HG03280 (cell line): Measurements from ENCODE around the gene MADCAM1.
"Not testable (repeated sequence)": the region's sequence is repeated elsewhere in the genome, so short reads cannot be mapped to it uniquely, and the experiment has no call there.

Source experiments
- ATAC-seq: cut with Tn5 transposase; IDR thresholded peaks from one replicate; pipeline ENCODE4 v1.9.1; 2021; ENCODE audit warnings: mild to moderate bottlenecking, moderate library complexity; ENCODE audit not compliant: unreplicated experiment

MADCAM1 gene

DNA sequence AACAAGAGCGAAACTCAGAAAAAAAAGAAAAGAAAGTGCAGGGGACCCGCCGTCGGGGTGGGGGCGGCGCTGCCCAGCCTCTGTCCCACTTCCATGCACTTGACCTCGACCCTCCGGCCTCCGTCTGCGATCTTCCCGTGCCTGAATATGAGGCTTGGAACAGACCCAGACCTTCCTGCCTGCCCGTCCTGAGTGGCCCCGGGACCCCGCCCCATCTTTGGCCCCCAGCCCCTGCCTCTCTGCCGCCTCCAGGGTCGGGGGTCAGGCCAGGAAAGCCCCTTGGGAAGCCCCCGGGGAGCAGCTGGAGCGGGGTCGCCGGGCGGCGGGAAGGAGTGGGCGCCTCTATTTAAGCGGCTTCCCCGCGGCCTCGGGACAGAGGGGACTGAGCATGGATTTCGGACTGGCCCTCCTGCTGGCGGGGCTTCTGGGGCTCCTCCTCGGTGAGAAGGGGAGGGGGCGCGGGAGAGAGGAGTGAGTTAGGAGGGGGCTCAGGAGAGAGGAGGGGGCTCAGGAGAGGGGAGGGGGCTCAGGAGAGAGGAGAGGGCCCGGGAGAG is at the start of gene MADCAM1:
Gene MADCAM1 (plus strand): TSS at position 375 of the 554 bp plus-strand sequence. CDS start 14 bp downstream, at position 389.
- no peak for ATAC-seq

DNA sequence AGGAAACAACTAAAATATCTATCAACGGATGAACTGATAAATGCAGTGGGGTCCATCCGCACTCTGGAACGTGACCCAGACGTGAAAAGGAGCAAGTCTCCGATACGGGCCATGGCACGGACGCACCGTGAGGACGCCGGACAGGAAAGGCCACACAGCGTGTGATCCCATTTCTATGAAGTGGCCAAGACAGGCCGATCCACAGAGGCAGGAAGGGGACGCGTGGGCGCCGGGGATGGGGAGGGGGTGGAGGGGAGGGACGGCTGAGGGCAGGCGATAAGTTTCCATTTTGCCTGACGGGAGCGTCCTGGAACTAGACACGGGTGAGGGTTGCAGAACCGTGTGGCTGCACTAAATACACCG is 49.2 kb upstream of the MADCAM1 start:
- ATAC-seq, result no peak

DNA sequence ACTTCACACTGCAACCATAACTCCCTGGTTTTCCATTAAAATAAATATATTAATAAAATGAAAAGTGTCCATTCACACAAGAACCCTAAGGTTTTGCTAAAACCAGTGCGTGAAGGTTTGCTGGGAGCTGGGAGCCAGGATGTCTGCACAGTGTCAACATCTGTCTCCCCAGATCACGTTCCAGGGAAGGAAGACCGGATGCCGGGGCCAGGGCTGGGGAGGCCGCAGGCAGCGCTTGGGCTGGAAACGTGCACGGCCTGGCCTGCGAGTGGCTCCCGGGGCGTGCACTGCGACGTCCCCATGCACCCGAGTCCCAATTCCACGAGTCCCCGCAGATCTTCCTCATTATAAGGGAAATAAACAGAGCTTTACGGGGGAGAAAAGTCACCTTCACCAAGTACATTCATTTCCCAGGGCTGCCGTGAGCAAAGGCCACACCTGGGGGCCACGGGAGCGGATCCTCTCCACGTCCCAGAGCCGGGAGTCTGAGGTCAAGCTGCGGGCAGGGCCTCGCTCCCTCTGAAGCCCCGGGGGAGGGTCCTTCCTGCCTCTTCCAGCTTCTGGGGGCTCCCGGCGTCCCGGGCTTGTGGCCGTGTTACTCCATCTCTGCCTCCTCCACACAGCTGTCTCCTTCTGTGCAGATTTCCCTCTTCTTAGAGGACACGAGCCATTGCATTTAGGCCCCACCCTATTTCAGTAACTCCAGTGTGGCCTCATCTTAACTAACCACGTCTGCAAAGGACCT is 48.3 kb upstream of the MADCAM1 start:
- no peak for ATAC-seq

DNA sequence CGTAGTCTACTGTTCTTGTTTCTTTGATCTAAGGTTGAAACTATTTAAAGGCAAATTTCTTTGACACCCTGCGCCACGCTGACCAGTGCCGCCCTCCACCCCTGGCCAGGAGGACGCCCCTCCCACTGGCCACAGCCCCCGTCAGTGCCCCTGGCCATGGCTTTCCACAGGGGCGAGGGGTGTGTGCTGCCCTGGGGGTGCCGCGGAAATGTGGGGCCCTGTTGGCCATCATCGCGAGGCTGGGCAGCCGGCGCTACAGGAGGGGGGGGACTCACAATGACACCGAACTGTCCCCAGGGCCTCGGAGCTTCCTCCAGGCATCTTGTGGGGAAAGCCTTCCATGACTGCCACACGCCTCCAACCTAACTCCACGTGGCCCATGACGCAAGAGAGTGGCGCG is 46.4 kb upstream of the MADCAM1 start:
- no peak for ATAC-seq

DNA sequence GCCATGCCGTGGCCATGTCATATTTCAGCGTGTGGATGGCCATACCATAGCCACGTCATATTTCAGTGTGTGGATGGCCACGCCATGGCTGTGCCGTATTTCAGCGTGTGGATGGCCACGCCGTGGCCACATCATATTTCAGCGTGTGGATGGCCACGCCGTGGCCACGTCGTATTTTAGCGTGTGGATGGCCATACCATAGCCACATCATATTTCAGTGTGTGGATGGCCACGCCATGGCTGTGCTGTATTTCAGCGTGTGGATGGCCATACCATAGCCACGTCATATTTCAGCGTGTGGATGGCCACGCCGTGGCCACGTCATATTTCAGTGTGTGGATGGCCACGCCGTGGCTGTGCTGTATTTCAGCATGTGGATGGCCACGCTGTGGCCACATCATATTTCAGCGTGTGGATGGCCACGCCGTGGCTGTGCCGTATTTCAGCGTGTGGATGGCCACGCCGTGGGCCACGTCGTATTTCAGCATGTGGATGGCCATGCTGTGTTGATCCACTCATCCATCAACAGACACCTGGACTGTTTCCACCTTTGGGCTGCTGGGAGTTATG is 45.3 kb upstream of the MADCAM1 start:
- ATAC-seq, result not testable (repeated sequence)

DNA sequence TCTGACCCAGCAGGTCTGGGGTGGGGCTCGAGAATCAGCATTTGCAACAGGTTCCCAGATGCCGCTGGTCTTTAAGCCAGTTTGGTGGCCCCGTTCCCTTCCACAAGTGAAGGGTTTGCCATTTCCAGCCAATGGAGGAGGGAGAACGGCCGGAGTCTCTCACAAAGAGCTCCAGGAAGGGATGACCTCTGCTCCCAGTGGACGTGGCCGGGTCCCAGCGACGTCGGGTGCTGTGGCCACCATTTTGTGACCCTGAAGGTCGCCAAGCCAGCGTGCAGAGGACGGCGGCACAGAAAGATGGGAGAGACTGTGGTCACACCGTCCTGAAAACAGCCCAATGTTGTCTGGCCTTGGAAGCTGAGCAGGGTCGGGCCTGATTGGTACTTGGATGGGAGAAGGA is 43.5 kb upstream of the MADCAM1 start:
- ATAC-seq, result no peak

DNA sequence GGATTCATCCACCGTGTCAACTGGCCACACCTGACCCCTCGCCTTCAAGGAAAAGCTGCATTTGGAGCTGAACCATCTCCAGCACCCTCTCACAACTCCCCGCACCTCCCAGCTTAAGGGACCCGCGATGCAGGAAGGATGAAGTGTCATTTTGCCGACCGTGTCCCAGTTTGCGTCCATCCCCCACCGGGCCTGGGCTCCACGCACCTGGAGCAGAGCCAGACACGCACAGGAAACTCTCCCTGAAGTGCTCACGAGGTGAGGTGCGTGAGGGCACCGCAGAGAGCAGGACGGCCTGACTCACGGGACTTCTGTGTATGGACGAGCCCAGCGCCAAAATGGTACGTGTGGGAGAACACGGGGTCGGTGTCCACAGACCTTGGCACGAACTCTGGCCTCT is 42.7 kb upstream of the MADCAM1 start:
- no peak for ATAC-seq

DNA sequence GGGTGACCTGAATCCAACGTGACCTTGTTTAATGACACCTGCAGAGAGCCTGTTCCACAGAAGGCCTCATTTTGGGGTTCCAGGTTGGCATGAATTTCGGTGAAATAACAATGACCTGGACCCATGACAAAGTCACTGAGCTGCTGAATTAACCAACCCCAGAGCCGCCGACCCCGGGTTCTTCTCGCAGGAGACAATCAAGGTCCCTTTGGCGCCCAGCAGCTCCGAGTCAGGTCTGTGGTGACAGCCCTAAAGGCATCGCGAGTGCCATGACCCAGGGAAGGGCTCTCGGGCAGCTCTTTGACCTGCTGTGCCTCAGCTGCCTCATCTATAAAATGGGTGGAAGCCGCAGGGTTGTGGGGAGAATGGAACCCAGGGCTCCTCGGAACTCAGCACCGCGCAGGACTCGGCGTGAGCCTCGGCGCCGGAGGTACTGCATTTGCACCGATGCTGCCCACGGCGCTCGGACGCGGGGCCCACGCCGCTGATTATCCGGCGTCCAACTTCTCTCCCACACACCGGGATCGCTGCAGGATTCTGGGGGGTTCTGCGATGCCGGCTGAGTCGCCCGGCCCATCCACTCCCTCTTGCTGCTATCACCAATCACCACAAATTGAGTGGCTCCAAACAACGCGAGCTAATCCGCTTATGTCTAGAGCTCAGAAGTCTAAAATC is 41.1 kb upstream of the MADCAM1 start:
- no peak for ATAC-seq

DNA sequence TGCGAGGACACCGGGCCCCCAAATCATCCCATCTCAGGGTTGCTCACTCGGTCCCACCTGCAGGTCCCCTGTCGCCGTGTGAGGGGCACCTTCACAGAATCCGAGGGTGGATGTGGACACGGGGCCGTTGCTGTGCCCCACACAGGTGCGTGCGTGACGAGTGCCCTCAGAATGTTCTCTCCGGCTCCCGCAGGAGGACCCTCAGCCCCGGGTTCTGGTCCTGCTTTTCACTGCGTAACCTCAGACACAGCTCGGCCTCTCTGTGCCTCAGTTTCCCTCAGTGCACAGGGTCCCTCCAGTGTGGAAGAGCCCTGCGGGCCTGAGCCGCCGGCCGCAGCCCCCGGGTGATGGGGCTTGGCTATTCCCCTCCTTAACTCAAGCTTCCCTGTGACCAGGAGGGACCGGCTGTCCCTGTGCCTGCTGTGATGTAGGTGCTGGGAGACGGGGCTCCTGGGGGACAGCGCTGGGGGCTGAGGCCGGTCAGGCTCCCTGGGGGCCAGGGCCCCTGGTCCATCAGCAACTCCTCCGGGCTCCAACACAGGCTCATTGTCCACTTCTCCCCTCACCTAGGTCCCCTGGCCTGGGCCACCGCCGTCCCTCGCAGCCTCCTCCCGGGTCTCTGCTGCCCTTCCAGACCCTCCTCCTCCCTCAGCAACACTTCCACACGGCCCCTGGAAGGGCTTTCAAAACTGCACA is 40.3 kb upstream of the MADCAM1 start:
- no peak for ATAC-seq

DNA sequence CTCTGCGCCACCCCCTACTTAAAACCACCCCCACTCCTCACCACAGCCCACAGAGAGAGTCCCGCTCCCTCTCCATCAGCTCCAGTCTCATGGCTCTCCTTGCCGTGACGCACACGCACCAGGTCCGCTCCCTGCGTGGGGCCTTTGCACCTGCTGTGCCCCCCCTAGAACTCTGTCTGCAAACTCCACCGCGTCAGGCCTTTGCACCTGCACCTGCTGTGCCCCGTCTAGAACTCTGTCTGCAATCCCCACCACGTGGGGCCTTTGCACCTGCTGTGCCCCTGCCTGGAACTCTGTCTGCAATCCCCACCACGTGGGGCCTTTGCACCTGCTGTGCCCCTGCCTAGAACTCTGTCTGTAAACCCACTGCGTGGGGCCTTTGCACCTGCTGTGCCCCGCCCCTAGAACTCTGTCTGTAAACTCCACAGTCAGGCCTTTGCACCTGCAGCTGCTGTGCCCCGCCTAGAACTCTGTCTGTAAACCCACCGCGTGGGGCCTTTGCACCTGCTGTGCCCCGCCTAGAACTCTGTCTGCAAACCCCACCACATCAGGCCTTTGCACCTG is 39.7 kb upstream of the MADCAM1 start:
- no peak for ATAC-seq

DNA sequence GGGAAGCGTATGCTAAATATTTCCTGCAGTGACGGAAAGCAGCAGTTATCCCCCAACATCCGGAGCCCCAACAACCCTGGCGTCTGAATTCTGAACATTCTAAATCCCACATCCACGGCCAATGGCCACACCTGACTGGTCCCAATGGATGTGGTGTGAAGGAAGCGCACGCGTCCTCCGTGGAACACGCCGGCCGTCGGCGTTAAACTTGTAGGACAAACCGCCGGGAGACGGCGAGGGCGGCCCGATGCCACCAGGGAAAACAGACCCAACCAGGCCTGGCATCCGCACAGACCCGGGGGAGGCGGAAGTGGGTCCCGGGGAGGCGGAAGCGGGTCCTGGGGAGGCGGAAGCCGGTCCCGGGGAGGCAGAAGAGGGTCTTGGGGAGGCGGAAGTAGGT is 38.6 kb upstream of the MADCAM1 start:
- ATAC-seq, result no peak

DNA sequence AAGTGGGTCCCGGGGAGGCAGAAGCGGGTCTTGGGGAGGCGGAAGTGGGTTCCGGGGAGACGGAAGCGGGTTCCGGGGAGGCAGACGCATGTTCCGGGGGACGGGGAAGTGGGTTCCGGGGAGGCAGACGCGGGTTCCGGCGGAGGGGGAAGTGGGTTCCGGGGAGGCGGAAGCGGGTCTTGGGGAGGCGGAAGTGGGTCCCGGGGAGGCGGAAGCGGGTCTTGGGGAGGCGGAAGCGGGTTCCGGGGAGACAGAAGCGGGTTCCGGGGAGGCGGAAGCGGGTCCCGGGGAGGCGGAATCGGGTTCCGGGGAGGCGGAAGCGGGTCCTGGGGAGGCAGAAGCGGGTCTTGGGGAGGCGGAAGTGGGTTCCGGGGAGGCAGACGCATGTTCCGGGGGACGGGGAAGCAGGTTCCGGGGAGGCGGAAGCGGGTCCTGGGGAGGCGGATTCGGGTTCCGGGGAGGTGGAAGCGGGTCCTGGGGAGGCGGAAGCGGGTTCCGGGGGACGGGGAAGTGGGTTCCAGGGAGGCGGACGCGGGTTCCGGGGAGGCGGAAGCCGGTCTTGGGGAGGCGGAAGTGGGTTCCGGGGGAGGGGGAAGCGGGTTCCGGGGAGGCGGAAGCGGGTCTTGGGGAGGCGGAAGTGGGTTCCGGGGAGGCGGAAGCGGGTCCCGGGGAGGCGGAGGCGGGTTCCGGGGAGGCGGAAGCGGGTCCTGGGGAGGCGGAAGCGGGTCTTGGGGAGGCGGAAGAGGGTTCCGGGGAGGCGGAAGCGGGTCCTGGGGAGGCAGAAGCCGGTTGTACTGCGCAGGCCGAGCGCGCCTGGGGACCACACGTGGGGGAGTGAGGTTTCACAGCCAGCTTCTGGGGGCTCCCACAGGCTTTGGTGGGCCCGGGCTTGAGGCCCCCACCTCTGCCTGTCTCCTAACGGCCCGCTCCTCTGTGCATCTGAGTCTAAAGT is 37.9 kb upstream of the MADCAM1 start:
- ATAC-seq, result no peak

DNA sequence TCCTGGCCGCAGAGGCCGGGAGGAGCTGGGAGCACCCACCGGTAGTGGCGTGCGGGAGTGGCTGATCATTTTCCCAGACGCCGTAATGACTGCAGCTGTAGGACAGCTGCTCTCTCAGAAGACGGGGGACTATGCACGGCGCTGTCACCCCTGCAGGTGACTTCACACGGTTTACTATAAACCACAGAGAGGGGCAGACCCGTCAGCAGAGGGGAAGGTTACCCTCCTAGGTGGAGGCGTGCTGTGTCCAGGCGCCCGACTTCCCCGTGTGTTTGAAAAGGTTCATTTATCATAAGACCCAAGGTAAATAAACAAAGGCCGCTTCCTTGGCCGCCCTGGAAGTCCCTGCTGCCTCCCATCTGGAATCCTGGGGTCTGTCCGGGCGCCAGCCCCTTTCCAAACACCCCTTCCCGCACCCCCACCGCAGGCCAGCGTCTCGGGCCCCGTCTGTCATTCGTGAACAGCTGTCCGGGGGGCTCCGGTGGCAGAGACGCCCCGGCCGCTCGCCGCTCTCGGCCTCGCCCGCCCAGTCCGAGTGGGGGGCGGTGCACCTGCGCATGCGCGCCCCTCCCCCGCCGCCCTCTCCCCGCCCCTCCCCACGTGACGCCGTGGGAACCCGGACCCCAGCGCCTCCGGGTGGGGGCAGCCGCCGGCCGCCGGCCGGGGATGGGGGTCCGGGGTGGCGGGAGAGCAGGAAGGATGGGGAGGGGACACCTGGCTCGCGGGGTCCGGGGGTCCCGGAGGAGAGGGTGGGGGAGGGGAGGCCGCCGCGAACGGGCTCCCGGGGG is 36.4 kb upstream of the MADCAM1 start:
- ATAC-seq, result no peak

DNA sequence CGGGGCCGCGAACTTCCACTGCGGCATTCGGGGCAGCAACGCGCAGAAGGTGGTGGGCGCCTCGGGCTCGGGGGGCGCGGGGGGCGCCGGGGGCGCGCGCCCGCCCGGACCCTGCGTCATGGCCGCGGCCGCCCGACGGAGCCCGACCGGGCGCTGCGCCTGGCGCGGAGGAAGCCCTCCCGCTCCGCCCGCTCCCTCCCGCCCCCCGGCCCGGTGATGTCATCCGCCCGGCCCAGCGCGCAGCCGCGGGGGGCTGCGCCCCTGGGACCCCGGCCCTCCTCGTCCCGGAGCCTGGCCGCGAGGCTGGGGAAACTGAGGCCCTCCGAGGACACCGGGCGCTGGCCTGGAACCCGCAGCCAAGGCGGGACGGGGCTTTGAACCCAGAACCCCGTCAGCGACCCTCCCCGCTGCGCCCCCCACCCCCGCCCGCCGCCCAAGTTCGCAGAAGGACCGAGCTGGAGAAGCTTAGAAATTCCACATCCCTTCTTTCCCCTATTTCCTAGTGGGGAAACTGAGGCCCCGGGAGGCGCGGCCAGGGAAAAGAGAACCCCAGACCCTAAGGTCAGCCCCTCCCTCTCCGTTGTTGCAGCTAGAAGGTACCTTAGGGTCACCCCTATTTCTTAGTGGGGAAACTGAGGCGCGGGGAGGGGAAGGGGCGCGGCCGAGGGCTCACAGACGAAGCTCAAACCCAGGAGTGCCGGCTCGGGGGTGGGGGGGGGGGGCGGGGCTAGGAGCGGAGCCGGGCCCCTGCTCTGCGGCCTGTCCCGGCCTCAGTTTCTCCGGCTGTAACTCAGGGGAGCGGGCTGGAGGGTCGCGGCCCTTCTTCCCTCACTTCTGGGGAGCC is 35.2 kb upstream of the MADCAM1 start, which contains the start of gene SHC2:
Gene SHC2 (minus strand): TSS at position 157 of the 844 bp plus-strand sequence. CDS start 37 bp downstream, at position 120.
- no peak for ATAC-seq

DNA sequence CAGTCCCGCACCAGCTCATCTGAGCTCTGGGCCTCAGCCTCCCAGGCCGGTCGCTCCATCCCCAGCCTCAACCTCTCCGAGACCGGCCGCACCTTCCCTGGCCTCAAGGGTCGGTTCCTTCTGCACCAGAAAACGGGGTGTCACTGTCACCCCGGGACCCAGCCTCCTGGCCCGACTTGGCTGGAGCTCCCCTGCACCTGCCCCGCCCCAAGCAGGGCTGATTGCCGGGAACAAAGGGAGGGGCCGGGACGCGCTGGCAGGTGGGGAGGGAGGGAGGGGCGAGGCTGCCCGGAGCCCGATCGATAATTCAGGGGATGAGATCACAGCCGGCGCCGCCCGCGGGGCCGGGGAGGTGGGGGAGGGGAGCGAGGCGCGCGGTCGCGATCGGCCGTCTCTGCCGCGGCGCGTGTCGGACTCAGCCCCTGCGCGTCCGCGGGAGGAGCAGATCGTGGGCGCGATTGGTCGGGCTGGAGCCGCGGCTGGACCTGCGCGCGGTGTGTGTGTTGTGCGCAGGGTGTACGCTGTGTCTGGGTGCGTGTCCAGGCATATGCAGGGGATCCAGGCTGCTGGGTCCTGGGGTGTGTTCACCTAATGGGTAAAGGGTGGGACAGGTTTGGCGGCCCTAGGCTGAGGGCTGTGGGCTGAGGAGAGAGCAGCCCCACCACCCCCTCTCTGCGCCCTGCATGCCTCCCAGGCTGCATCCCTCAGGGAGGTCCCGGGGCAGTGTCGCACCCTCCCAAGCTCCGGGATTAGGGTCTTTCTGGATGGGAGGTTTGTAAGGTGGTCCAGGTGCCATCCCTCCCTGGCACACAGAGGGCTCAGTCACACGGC is 34.4 kb upstream of the MADCAM1 start:
- no peak for ATAC-seq

DNA sequence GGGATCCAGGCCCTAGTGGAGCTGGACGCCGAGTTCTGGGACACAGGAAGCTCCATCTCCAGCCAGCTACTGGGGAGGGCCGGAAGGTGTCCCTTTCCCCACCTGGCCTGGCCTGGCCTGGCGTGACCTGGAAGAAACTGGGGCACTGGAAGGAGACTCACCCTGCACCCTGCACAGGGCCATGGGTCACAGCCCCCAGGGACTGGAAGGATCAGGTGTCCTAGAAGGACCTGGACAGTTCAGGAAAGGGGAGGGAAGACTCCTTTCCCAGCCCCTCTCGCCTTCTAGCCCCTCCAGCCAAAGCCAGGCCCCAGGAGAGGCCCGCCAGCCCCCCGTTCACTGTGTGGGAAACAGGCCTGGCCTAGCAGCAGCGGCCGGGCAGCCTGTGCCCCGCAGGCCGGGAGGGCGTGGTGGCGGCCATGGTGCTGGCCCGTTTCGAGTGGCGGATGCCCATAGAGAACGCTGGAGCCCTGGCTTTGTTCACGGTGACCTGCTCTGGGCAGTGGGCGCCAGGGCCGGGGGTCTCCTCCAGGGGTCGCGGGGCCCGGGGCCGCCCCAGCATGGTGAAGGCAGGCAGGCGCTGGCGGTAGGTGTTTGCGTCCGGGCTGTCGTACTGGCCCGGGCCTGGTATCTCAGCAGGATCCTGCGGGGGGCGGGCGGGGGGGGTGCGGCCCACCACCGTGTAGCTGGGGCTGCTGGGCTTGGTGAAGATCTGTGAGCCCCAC is 32.6 kb upstream of the MADCAM1 start:
- ATAC-seq, result no peak

DNA sequence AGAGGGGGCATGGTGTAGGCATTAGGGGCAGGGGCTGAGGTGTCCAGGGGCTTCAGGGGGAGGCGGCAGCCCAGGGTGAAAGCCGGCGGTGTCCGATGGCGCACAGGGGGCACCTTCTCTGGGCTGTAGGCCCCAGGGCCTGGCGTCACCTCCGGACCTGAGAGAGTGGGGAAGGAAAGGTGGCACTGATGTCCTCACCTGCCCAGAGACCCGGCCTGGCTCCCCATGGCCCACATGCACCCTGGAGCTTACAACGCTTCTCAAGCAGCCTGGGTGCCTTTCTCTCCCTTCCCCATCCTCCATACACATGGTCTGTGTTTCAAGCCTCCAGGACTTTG is 32.1 kb upstream of the MADCAM1 start:
- no peak for ATAC-seq
